Cardiac septum (tissue), 1 donor: ENCODE results near the gene PTAR1. TPM values are rescaled to one million over a fixed set of nuclear protein-coding genes. Genes with fewer than 3 reads are reported as not detected.

Experiments used
- DNase-seq: peaks from one replicate; pipeline ENCODE4 v3.0.0-alpha.2; 2020; ENCODE audit warnings: low spot score
- intact Hi-C: fragments of 100-400 bp; cut with DNase I; formaldehyde crosslinking; loops from one replicate; pipeline ENCODE4 v1.14.0; 2022
- total RNA-seq: library from RNA; stranded (reverse); fragmentation: NEBNext Ultra II Directional; extraction: Animal tissue kit (Norgen Biotek cat#: 25700); gene quantifications from one replicate; pipeline ENCODE4 v1.2.1, GENCODE V29; 2021
- donor health status: DM: no; HTN: no; CAD: no.

PTAR1 gene
- total RNA-seq, 1 donor from 2014 or later, result 27.3 TPM

DNA sequence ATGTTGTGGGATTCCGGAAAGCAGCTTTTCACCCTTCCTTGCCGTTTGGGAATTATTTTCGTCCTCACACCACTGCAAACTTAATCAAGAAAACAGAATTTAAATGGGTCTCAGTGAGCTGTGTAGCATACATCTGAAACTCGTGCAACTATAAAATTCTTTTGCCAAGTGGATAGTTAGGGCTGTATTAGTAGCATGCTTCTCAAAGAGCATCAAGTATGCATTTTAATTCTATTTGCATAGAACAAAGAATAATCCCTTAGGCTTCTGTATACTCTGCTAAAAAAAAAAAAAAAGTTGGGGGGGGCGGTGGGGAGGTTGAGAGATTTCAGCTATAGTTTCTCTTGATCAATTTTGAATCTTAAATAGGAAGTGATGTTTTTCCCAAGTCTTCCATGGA, 75.9 kb downstream of the PTAR1 start:
- DNase-seq, result no peak
- intact Hi-C loops, result no loop called here

DNA sequence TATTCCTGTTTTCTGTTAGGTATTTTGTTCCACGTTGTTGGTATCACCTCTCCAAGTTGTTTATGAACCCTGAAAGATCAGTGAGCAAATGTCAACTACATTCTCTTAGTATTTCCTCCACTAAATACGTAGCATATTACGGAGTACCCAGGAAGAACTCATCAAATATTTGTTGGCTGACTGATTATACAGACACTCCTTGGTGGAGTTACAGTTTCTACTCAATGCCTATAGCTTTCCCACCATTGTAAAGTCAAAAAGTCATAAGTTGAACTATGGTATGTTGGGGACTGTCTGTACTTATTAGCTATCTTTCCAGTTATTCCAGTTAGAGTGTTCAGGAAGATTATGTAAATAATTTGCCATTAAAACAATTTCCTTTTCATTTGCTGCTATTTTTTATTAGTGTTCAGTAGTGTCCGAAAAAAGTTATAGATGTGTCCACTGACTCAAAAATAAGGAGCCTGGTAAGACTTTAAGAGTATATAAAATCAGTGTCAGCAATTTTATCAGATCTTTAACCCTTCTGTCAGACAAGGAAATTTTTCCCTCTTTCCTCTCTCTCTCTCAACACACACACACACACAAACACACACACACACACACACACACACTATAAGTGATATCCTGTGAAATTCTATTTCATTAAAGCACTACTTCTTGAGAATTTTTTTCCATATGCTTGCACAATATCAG, 80.8 kb downstream of the PTAR1 start:
- no peak for DNase-seq
- intact Hi-C loops, result loop anchor here (10.0 kb wide), 1 partner anchor 254 kb away; no protein-coding TSS in a partner anchor

- no peak for DNase-seq
- intact Hi-C loops, result loop anchor here (10.0 kb wide), 1 partner anchor 253 kb away; no protein-coding TSS in a partner anchor
These were observed 81.9 kb downstream of the PTAR1 start for GRCh38 chr9:69677931-69678330.

- DNase-seq, result no peak
- intact Hi-C loops, result loop anchor here (10.0 kb wide), 1 partner anchor 251 kb away; no protein-coding TSS in a partner anchor
These were observed 84.2 kb downstream of the PTAR1 start for GRCh38 chr9:69675563-69675962.

- intact Hi-C loops, result loop anchor here (5.0 to 10.0 kb wide), 3 partner anchors 202 to 250 kb away; no protein-coding TSS in a partner anchor
These were observed 84.9 kb downstream of the PTAR1 start for GRCh38 chr9:69674716-69675438.

DNA sequence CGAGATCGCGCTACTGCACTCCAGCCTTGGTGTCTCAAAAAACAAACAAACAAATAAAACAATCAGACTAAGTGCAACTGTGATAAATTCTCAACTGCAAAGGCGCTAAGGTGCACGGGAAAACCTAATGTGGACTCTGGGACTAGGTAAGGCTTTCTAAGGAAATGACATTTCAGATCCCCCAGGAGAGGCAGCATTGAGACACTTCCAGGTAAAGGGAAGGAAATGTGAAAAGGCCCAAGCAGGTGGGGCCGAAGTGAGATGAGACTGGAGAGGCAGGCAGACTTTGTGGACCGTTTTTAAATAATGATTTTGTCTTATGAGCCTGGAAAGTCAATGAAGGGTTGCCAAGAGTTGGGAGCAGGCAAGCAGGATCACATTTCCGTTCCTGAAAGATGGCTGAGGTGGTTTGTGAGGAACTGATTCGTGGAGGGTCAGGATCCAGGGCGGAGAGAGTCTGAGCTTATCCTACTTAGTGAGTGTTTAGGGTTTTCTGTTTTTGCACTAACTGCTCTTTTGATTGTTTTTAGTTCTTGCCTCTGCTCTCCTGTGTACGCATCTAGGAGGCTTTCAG, 85.6 kb downstream of the PTAR1 start:
- no peak for DNase-seq
- intact Hi-C loops, result loop anchor here (5.0 to 10.0 kb wide), 3 partner anchors 203 to 249 kb away; no protein-coding TSS in a partner anchor

More at GRCh38 chr9:69674716-69675438, 84.9 kb downstream of the PTAR1 start:
- no peak for DNase-seq

DNA sequence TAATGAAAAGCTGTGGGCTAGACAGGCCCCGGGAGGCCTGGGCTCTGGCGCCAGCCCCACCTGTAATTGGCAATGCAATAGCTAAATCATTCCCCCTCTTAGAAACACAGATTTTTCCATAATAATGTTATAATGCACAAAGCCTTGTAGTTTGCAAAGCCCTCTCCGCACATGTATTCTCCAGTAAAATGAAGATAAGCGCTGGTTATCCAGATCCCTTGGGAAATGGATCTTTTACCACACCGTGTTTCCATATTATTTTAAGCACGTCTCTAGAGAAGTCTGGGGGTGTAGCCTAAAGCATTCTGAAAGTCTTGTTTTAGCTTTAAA, 86.5 kb downstream of the PTAR1 start:
- intact Hi-C loops, result loop anchor here (2.0 to 10.0 kb wide), 4 partner anchors 86 to 248 kb away; no protein-coding TSS in a partner anchor

GRCh38 chr9:69672596-69673310, 87.1 kb downstream of the PTAR1 start:
- intact Hi-C loops, result loop anchor here (2.0 to 10.0 kb wide), 4 partner anchors 86 to 248 kb away; no protein-coding TSS in a partner anchor
- peak; percentile 87 for DNase-seq

More for the DNA sequence above, 86.5 kb downstream of the PTAR1 start:
- no peak for DNase-seq

DNA sequence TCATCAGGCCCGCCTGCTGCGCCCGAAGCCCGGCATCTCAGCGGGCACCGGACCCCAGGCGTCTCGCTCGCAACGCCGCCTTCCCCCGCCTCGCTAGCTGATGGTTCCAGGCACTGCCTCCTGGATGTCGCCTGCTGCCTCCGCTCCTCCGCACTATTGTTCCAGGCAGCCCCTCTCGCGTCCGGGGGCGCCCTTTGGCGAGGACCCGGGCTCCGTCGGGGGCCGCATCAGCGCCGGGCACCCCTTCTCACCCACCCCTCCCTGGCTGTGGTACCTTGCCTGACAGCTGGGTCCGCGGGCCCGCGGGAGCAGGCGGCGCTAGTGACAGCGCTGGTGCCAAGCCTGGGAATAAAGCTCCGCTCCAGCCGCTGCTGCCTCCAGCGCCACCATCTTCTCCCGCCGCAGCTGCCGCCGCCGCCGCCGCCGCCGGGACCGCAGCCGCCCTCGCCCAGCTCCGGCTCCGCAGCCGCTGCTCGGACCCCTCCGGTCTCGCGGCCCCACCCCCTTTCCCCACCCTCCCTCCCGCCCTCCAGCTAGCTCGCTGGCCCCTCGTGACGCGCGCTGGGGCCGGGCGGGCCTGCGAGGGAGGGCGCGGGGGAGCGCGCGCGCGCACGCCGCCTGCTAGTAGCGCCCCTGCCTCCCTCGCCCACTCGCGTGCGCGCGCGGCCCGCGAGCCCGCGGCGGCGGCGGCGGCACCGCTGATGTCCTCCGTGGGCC, 87.8 kb downstream of the PTAR1 start, which contains the start of gene APBA1:
TSS of gene APBA1 (minus strand) at position 493 of the 717 bp plus-strand sequence.
- intact Hi-C loops, result loop anchor here (2.0 to 10.0 kb wide), 4 partner anchors 87 to 247 kb away; no protein-coding TSS in a partner anchor
- DNase-seq, result no peak

GRCh38 chr9:69671311-69671878, 88.4 kb downstream of the PTAR1 start:
- no peak for DNase-seq
- intact Hi-C loops, result loop anchor here (5.0 to 10.0 kb wide), 3 partner anchors 206 to 247 kb away; no protein-coding TSS in a partner anchor

- DNase-seq, result no peak
These were observed 92.5 kb downstream of the PTAR1 start for GRCh38 chr9:69667306-69667705.

GRCh38 chr9:69660304-69660703, 99.5 kb downstream of the PTAR1 start:
- intact Hi-C loops, result no loop called here
- DNase-seq, result no peak

More at GRCh38 chr9:69667306-69667705, 92.5 kb downstream of the PTAR1 start:
- intact Hi-C loops, result no loop called here

Other genes with a start within 250 kb of the PTAR1 start
- gene APBA1, start 87.6 kb downstream of the PTAR1 start, total RNA-seq, result 1.9 TPM
- gene CFAP95, start 60.8 kb upstream of the PTAR1 start, total RNA-seq, result 0.62 TPM